WTC11 (cell line): ENCODE results near the gene SOCS3. TPM values are rescaled to one million over a fixed set of nuclear protein-coding genes. Genes with fewer than 3 reads are reported as not detected.

Experiments
- ATAC-seq: fragments of 200-7000 bp; cut with Tn5 transposase; 2 replicates; pipeline ENCODE4 v1.10.0; 2021; ENCODE audit warnings: mild to moderate bottlenecking, moderate library complexity
- CTCF ChIA-PET: fragments of 300-600 bp; sonication (Branson Sonifier 250); formaldehyde crosslinking; loops from one replicate; lab custom pipeline; 2021; ENCODE audit warnings: antibody characterized with exemption; lab: Charles Lee
- POLR2A ChIA-PET: fragments of 350-600 bp; sonication (Branson Sonifier 250); formaldehyde crosslinking; loops from one replicate; lab custom pipeline; 2021; ENCODE audit warnings: antibody characterized with exemption; lab: Charles Lee
- DNase-seq: peaks from one replicate; pipeline ENCODE4 v3.0.0; 2021; ENCODE audit warnings: low spot score
- H3K27ac Mint-ChIP-seq: 2 replicates; pipeline ENCODE4 v1.8.0; 2021; ENCODE audit warnings: mixed read lengths
- H3K27me3 Mint-ChIP-seq: 2 replicates; pipeline ENCODE4 v1.8.0; 2021; ENCODE audit warnings: low read depth, mild to moderate bottlenecking, moderate library complexity, mixed read lengths
- H3K36me3 Mint-ChIP-seq: 2 replicates; pipeline ENCODE4 v1.8.0; 2021; ENCODE audit warnings: mixed read lengths
- H3K4me1 Mint-ChIP-seq: 2 replicates; pipeline ENCODE4 v1.8.0; 2022; ENCODE audit warnings: mixed read lengths
- H3K4me3 Mint-ChIP-seq: 2 replicates; pipeline ENCODE4 v1.8.0; 2021; ENCODE audit warnings: mild to moderate bottlenecking, moderate library complexity, mixed read lengths
- H3K9me3 Mint-ChIP-seq: 2 replicates; pipeline ENCODE4 v1.8.0; 2021; ENCODE audit warnings: mixed read lengths
- FOXJ3 ChIP-seq: sonication (generic); formaldehyde crosslinking; IDR thresholded peaks from 2 replicates; pipeline ENCODE4 v1.9.0; 2021; ENCODE audit warnings: missing genetic modification reagents, mild to moderate bottlenecking, borderline replicate concordance
- FOXP1 ChIP-seq: sonication (generic); formaldehyde crosslinking; IDR thresholded peaks from 2 replicates; pipeline ENCODE4 v1.8.0; 2022; ENCODE audit warnings: missing genetic modification reagents, mild to moderate bottlenecking, moderate library complexity, borderline replicate concordance
- MYBL2 ChIP-seq: sonication (generic); formaldehyde crosslinking; IDR thresholded peaks from 2 replicates; pipeline ENCODE4 v1.8.1; 2023; ENCODE audit warnings: mild to moderate bottlenecking, moderate library complexity, missing genetic modification reagents
- PRDM15 ChIP-seq: sonication (generic); formaldehyde crosslinking; IDR thresholded peaks from 2 replicates; pipeline ENCODE4 v1.8.0; 2022; ENCODE audit warnings: missing genetic modification reagents
- RELA ChIP-seq: sonication (generic); formaldehyde crosslinking; IDR thresholded peaks from 2 replicates; pipeline ENCODE4 v1.8.1; 2022; ENCODE audit warnings: missing genetic modification reagents, mild to moderate bottlenecking, borderline replicate concordance
- STAT6 ChIP-seq: sonication (generic); formaldehyde crosslinking; conservative IDR thresholded peaks from 2 replicates; pipeline ENCODE4 v1.8.1; 2023; ENCODE audit warnings: mild to moderate bottlenecking, low read depth, missing genetic modification reagents, moderate library complexity
- total RNA-seq: library from RNA; stranded (reverse); gene quantifications from 3 replicates; pipeline ENCODE4 v1.2.3, GENCODE V29; 2021
- TF ChIP-seq, protein P1 (sequence below): fragments of 250-450 bp; sonication (Bioruptor Pico); IDR thresholded peaks from 2 replicates; pipeline ENCODE4 v1.9.0; 2021; ENCODE audit warnings: mild to moderate bottlenecking
- TF ChIP-seq, protein P2 (sequence below): sonication (generic); formaldehyde crosslinking; IDR thresholded peaks from 2 replicates; pipeline ENCODE4 v1.8.1; 2023; ENCODE audit warnings: mild to moderate bottlenecking, missing genetic modification reagents, borderline replicate concordance

The SOCS3 gene
- total RNA-seq, 1 experiment from 2014 or later, result 23.8 TPM

DNA sequence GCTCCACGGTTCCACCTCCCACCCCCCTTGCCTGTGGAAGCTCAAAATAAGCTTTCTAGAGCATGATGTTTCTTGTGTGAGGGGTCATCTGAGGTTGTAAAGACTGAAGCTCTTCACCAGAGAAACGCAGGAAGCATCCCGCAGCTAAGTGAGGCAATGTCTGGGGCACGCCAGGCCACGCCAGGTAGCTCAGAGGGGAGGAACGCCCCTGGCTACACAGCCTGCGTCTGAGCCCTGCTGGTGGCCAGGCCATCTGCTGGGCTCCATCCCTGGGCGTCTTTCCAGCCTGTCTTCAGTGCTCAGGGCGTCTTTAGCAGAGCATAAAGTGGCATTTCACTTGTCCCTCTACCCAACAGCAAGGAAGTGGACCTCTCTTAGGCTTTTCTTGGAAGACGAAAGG lies 15.2 kb downstream of the SOCS3 start (continued):
- TF ChIP-seq, protein P1, sequence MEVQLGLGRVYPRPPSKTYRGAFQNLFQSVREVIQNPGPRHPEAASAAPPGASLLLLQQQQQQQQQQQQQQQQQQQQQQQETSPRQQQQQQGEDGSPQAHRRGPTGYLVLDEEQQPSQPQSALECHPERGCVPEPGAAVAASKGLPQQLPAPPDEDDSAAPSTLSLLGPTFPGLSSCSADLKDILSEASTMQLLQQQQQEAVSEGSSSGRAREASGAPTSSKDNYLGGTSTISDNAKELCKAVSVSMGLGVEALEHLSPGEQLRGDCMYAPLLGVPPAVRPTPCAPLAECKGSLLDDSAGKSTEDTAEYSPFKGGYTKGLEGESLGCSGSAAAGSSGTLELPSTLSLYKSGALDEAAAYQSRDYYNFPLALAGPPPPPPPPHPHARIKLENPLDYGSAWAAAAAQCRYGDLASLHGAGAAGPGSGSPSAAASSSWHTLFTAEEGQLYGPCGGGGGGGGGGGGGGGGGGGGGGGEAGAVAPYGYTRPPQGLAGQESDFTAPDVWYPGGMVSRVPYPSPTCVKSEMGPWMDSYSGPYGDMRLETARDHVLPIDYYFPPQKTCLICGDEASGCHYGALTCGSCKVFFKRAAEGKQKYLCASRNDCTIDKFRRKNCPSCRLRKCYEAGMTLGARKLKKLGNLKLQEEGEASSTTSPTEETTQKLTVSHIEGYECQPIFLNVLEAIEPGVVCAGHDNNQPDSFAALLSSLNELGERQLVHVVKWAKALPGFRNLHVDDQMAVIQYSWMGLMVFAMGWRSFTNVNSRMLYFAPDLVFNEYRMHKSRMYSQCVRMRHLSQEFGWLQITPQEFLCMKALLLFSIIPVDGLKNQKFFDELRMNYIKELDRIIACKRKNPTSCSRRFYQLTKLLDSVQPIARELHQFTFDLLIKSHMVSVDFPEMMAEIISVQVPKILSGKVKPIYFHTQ (CRISPR knock-in tag), result no peak
- no peak for TF ChIP-seq RELA
- TF ChIP-seq FOXJ3 (CRISPR knock-in tag), result no peak
- TF ChIP-seq PRDM15 (CRISPR knock-in tag), result no peak
- no peak for TF ChIP-seq STAT6 (CRISPR knock-in tag)
- TF ChIP-seq FOXP1 (CRISPR knock-in tag), result no peak
- TF ChIP-seq, protein P2, sequence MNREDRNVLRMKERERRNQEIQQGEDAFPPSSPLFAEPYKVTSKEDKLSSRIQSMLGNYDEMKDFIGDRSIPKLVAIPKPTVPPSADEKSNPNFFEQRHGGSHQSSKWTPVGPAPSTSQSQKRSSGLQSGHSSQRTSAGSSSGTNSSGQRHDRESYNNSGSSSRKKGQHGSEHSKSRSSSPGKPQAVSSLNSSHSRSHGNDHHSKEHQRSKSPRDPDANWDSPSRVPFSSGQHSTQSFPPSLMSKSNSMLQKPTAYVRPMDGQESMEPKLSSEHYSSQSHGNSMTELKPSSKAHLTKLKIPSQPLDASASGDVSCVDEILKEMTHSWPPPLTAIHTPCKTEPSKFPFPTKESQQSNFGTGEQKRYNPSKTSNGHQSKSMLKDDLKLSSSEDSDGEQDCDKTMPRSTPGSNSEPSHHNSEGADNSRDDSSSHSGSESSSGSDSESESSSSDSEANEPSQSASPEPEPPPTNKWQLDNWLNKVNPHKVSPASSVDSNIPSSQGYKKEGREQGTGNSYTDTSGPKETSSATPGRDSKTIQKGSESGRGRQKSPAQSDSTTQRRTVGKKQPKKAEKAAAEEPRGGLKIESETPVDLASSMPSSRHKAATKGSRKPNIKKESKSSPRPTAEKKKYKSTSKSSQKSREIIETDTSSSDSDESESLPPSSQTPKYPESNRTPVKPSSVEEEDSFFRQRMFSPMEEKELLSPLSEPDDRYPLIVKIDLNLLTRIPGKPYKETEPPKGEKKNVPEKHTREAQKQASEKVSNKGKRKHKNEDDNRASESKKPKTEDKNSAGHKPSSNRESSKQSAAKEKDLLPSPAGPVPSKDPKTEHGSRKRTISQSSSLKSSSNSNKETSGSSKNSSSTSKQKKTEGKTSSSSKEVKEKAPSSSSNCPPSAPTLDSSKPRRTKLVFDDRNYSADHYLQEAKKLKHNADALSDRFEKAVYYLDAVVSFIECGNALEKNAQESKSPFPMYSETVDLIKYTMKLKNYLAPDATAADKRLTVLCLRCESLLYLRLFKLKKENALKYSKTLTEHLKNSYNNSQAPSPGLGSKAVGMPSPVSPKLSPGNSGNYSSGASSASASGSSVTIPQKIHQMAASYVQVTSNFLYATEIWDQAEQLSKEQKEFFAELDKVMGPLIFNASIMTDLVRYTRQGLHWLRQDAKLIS, result no peak
- TF ChIP-seq MYBL2, result no peak

DNA sequence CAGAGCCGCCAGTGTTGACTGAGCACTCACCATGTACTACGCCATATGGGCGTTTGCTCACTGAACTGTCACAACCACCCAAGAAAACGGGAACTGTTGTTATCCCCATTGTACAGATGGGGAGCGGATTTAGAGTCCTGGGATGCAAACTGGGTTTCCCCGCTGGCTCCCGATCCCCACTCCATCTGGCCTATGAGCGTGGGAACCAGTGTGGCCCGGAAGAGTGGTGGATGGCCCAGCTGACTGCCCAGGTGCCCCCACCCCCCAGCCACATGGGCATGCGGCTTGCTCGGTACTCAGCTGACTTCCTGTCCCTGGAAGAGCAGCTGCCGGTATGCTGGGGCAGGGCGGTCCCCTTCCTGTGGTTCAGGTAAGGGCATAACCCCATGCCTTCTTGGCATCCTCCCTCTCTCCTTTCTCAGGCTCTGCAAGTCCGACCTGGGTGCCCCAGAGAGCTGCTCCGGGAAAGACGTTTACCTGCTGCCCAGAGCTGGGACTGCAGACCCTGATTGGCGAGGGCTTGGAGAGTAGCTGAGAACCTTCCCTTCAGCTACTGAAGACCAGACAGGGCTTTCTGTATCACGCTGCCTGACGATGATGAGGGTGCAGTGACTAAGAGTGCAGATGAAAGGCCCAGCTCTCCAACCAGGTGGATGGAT lies 16.2 kb downstream of the SOCS3 start:
- POLR2A ChIA-PET, result interaction anchor here (0.5 to 0.6 kb wide), 2 partner anchors 30 to 82 kb away, joined by 3 to 4 read pairs; no protein-coding TSS in a partner anchor

More for the DNA sequence above, 16.2 kb downstream of the SOCS3 start:
- H3K4me1 Mint-ChIP-seq, result peaks cover 21% of the 10 kb centered on the region
- ATAC-seq (no peak), DNase-seq (no peak)
- H3K27ac Mint-ChIP-seq, result no peak overlapping the region
- no peaks in the 10 kb centered on the region for H3K9me3 Mint-ChIP-seq
- H3K27me3 Mint-ChIP-seq, result peaks cover 19% of the 10 kb centered on the region
- H3K36me3 Mint-ChIP-seq, result no peaks in the 10 kb centered on the region
- no peak overlapping the region for H3K4me3 Mint-ChIP-seq
- CTCF ChIA-PET, result interaction anchor here (0.8 to 5.4 kb wide), 10 partner anchors 17 to 259 kb away, joined by 3 to 39 read pairs (median 4); partner anchors contain the start of gene SOCS3
- TF ChIP-seq FOXP1 (CRISPR knock-in tag) (peak; percentile 51; the same call in 1 of the 2 replicates), STAT6 (CRISPR knock-in tag) (no peak)
